Cardiac muscle cell (in vitro differentiated cells and primary cell): ENCODE measurements around the gene CLEC3B. TPM values are rescaled to one million over a fixed set of nuclear protein-coding genes. Genes with fewer than 3 reads are reported as not detected.
A peak's percentile ranks its signal among the peaks of the same experiment; 100 is the strongest.

ENCODE experiments used
- DNase-seq, 2 donors: peaks; one replicate each; pipeline versions ENCODE4 v3.0.0 to v3.0.0-alpha.2; 2010 to 2017; ENCODE audit warnings: low read depth in 1 of 2, low spot score in 1 of 2
- H3K27ac ChIP-seq: fragments of 200-600 bp; sonication (generic); 2 replicates; pipeline ENCODE4 v1.5.1; 2016
- H3K27me3 ChIP-seq: fragments of 200-600 bp; sonication (generic); 2 replicates; pipeline ENCODE4 v1.6.0; 2016; ENCODE audit warnings: control low read depth
- H3K36me3 ChIP-seq: fragments of 200-600 bp; sonication (generic); 2 replicates; pipeline ENCODE4 v1.5.1; 2016; ENCODE audit warnings: control low read depth
- H3K4me1 ChIP-seq: fragments of 200-600 bp; sonication (generic); 2 replicates; pipeline ENCODE4 v1.8.1; 2017; ENCODE audit warnings: low read depth, mild to moderate bottlenecking, mixed run types
- H3K4me3 ChIP-seq: fragments of 200-600 bp; sonication (generic); 2 replicates; pipeline ENCODE4 v1.5.1; 2016; ENCODE audit warnings: mild to moderate bottlenecking
- H3K9me3 ChIP-seq: fragments of 200-600 bp; sonication (generic); 2 replicates; pipeline ENCODE4 v1.5.1; 2017; ENCODE audit warnings: low read depth, mild to moderate bottlenecking, control low read depth
- CTCF ChIP-seq: IDR thresholded peaks from 2 replicates; pipeline ENCODE4 v1.5.1; 2012; ENCODE audit warnings: low read depth, mild to moderate bottlenecking, low read length
- polyA plus RNA-seq: library from polyadenylated mRNA; unstranded; fragments of >200 nt; fragmentation: Nextera tagmentation; extraction: Ambion mirVana; gene quantifications from 2 replicates; pipeline ENCODE4 v1.2.1, GENCODE V29; 2016
- total RNA-seq: library from RNA; depleted of rRNA; stranded (reverse); fragments of >200 nt; gene quantifications from 2 replicates; pipeline ENCODE4 v1.2.3, GENCODE V29; 2016

Gene CLEC3B
- total and polyA plus RNA-seq, 2 experiments from 2014 or later, result 0.21 to 1.3 TPM

- no peaks in the 10 kb centered on the region for H3K9me3 ChIP-seq
- H3K36me3 ChIP-seq, result no peaks in the 10 kb centered on the region
- TF ChIP-seq CTCF, result no peak
- no peak overlapping the region for H3K27ac ChIP-seq
- H3K4me3 ChIP-seq, result no peak overlapping the region
- H3K27me3 ChIP-seq, result no peaks in the 10 kb centered on the region
- no peak for DNase-seq
- no peaks in the 10 kb centered on the region for H3K4me1 ChIP-seq
Observed at GRCh38 chr3:45023675-45024074, 2.4 kb upstream of the CLEC3B start.

DNA sequence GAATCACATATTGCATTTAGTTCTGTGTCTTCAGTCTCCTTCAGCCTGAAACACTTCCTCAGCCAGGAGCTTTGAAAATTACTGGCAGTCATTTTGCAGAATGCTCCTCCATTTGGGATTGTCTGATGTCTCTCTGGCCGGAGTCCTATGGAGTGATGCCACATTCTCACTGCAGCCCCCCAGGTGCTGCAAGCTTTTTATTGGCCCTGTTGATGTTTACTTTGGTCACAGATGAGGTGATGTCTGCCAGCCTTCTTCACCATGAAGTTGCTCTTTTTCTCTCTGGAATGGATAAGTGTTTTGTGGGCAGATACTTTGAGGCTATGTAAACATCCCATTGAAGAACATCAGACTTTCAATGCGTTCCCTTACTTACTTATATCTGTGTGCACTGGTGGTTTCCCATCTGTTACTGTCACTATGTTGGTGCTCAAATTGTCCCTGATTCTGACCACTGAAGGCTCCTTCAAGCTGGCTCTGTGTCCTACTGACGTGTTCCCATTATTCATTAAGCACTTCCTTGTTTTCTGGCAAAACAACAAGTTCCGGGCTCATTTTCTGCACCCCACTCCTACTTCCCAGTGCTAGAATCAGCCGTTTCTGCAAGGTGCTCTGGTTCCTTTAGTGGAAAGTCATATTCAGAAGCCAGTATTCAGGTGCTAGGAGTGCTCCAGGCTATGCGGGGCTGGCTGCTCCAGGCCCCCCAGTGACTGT lies 1.4 kb upstream of the CLEC3B start:
- H3K36me3 ChIP-seq, result no peaks in the 10 kb centered on the region
- no peak for DNase-seq
- no peak overlapping the region for H3K27ac ChIP-seq
- H3K4me1 ChIP-seq, result no peaks in the 10 kb centered on the region
- no peak overlapping the region for H3K4me3 ChIP-seq
- no peaks in the 10 kb centered on the region for H3K27me3 ChIP-seq
- no peaks in the 10 kb centered on the region for H3K9me3 ChIP-seq
- TF ChIP-seq CTCF, result no peak

DNA sequence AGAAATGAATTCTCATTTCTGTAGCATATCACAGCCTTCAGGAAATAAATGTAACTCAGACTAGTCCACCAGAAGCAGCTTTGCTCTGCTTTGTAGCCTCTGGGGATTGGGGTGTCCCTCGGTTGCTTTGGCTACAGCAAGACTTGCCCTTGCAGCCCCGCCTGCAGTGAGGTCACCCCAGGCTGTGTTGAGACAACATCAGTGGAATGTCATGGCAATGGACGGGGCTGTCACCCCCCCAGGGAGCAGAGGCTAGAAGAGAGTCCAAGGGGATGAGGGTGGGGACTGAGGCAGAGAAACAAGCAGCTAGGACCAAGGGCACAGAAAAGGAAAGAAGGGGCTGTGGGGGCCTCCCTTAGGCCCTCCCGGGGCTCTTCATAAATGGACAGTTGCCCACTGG lies 854 bp downstream of the CLEC3B start:
- no peaks in the 10 kb centered on the region for H3K36me3 ChIP-seq
- no peaks in the 10 kb centered on the region for H3K9me3 ChIP-seq
- no peak overlapping the region for H3K27ac ChIP-seq
- H3K4me1 ChIP-seq, result no peaks in the 10 kb centered on the region
- H3K4me3 ChIP-seq, result no peak overlapping the region
- H3K27me3 ChIP-seq, result no peaks in the 10 kb centered on the region
- DNase-seq, result peak in 1 of 2 donors; percentile 53
- TF ChIP-seq CTCF, result no peak

DNA sequence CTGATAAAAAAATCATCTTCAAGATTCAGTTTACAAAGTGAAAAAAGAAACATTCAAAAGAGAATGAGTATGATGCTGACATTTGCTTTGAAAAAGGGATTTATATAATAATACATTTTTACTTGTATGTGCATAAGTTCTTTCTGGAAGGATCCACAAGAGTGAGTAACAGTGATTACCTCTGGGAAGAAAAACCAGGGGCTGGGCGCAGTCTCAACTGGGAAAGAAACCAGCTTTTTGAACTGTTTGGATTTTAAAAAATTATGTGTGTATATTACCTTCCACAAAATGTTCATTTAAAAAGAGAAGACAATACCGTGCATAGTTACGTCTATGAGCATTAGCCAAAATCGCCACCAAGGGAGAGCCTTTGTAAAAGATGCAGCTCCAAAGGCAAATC lies 1.3 kb downstream of the CLEC3B start:
- TF ChIP-seq CTCF, result no peak
- Histone ChIP-seq H3K36me3 (no peaks in the 10 kb centered on the region), H3K27ac (no peak overlapping the region), H3K9me3 (no peaks in the 10 kb centered on the region), H3K4me3 (no peak overlapping the region), H3K4me1 (no peaks in the 10 kb centered on the region), H3K27me3 (peaks cover 2% of the 10 kb centered on the region)
- DNase-seq, result no peak

- no peak for TF ChIP-seq CTCF
- DNase-seq, result no peak
- no peaks in the 10 kb centered on the region for H3K4me1 ChIP-seq
- no peaks in the 10 kb centered on the region for H3K36me3 ChIP-seq
- H3K27me3 ChIP-seq, result peaks cover 16% of the 10 kb centered on the region
- no peak overlapping the region for H3K27ac ChIP-seq
- no peak overlapping the region for H3K4me3 ChIP-seq
- no peaks in the 10 kb centered on the region for H3K9me3 ChIP-seq
Observed at GRCh38 chr3:45029216-45029615, 3.1 kb downstream of the CLEC3B start.
